Measurements from ENCODE around the gene ACAN. TPM values are rescaled to one million over a fixed set of nuclear protein-coding genes. Genes with fewer than 3 reads are reported as not detected.

The ACAN gene
- total and polyA plus RNA-seq, 10 of the 15 experiments (the other 5 are each of a cell fraction or from before 2014, with no cell fraction given): not detected

- H3K4me2 ChIP-seq (ENCODE audit: control insufficient read depth, insufficient read depth): peak overlapping the region; percentile 14
- SMC1A ChIA-PET (ENCODE audit: uncharacterized antibody, unreplicated experiment): no interaction called here
- H3K27ac ChIP-seq (ENCODE audit: control insufficient read depth, insufficient read depth): no peak overlapping the region
- RAD21 ChIA-PET (ENCODE audit: unreplicated experiment): interaction anchor here (1.0 kb wide), 1 partner anchor 16 kb away, joined by 3 read pairs; no protein-coding TSS in a partner anchor
- TF ChIP-seq CHD1 (IDR thresholded peaks at IDR 0.05; ENCODE audit: low read depth, low read length) (no peak), IRF4 (IDR thresholded peaks at IDR 0.05; ENCODE audit: low read depth, low read length) (no peak), SREBF1 (IDR thresholded peaks at IDR 0.05; ENCODE audit: low read length) (no peak), BHLHE40 (IDR thresholded peaks at IDR 0.05; ENCODE audit: borderline replicate concordance in 1 of 2, low read depth in 2 of 2, low read length in 1 of 2) (peak in 1 of 2 experiments; percentile 61; a peak in 1 of 4 replicates), SMC3 (IDR thresholded peaks at IDR 0.05; ENCODE audit: borderline replicate concordance, low read length) (peak; percentile 42), SMARCA5 (IDR thresholded peaks at IDR 0.05) (peak; percentile 56; the same call in 1 of the 2 replicates), RAD21 (IDR thresholded peaks at IDR 0.05; ENCODE audit: insufficient read depth, low read depth, low read length) (peak; percentile 48)
- TF ChIP-seq, protein P1, sequence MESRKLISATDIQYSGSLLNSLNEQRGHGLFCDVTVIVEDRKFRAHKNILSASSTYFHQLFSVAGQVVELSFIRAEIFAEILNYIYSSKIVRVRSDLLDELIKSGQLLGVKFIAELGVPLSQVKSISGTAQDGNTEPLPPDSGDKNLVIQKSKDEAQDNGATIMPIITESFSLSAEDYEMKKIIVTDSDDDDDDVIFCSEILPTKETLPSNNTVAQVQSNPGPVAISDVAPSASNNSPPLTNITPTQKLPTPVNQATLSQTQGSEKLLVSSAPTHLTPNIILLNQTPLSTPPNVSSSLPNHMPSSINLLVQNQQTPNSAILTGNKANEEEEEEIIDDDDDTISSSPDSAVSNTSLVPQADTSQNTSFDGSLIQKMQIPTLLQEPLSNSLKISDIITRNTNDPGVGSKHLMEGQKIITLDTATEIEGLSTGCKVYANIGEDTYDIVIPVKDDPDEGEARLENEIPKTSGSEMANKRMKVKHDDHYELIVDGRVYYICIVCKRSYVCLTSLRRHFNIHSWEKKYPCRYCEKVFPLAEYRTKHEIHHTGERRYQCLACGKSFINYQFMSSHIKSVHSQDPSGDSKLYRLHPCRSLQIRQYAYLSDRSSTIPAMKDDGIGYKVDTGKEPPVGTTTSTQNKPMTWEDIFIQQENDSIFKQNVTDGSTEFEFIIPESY (IDR thresholded peaks at IDR 0.05): 0 out of 2 replicates have a peak, but pooled peaks have one; percentile 32
- TF ChIP-seq, protein P2, sequence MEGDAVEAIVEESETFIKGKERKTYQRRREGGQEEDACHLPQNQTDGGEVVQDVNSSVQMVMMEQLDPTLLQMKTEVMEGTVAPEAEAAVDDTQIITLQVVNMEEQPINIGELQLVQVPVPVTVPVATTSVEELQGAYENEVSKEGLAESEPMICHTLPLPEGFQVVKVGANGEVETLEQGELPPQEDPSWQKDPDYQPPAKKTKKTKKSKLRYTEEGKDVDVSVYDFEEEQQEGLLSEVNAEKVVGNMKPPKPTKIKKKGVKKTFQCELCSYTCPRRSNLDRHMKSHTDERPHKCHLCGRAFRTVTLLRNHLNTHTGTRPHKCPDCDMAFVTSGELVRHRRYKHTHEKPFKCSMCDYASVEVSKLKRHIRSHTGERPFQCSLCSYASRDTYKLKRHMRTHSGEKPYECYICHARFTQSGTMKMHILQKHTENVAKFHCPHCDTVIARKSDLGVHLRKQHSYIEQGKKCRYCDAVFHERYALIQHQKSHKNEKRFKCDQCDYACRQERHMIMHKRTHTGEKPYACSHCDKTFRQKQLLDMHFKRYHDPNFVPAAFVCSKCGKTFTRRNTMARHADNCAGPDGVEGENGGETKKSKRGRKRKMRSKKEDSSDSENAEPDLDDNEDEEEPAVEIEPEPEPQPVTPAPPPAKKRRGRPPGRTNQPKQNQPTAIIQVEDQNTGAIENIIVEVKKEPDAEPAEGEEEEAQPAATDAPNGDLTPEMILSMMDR (IDR thresholded peaks at IDR 0.05 in 2 of 3, conservative IDR thresholded peaks at IDR 0.05 in 1 of 3; ENCODE audit: control insufficient read depth in 2 of 3, extremely low read depth in 1 of 3, insufficient read depth in 1 of 3, low read depth in 3 of 3, low read length in 3 of 3): peak; percentile 73 to 92 (median 82)
- intact Hi-C loops (cut with micrococcal nuclease; ENCODE audit: unreplicated experiment): loop anchor here (1.0 to 2.0 kb wide), 4 partner anchors 122 to 282 kb away; no protein-coding TSS in a partner anchor
- H3K9ac ChIP-seq (ENCODE audit: control insufficient read depth, insufficient read depth, low read length): no peak overlapping the region
- H2AFZ ChIP-seq (ENCODE audit: control insufficient read depth, low read depth, low read length): 0 out of 2 replicates have a peak overlapping the region, but pooled peaks have one; percentile 8
- peak overlapping the region; percentile 38; the same call in 1 of the 2 replicates for H3K4me3 ChIP-seq
- H3K9me3 ChIP-seq (replicated peaks; ENCODE audit: control insufficient read depth, insufficient read depth, low read length): no peaks in the 10 kb centered on the region
- no peaks in the 10 kb centered on the region for H4K20me1 ChIP-seq (ENCODE audit: control insufficient read depth, insufficient read depth)
- in situ Hi-C loops (cut with MboI): no loop called here
- no peak for FAIRE-seq
- peaks cover 3% of the 10 kb centered on the region for H3K4me1 ChIP-seq (ENCODE audit: control insufficient read depth, insufficient read depth, low read length)
- H3K79me2 ChIP-seq (ENCODE audit: control insufficient read depth, insufficient read depth, low read length): no peaks in the 10 kb centered on the region
- WGBS (ENCODE audit: insufficient coverage, insufficient replicate concordance, low lambda C conversion rate, missing lambda C conversion rate): 9% methylated on average over 23 of the region's 23 CpGs
- POLR2A ChIA-PET: no interaction called here
- DNase-seq (ENCODE audit: low read depth, low spot score): no peak
- H3K36me3 ChIP-seq (ENCODE audit: control insufficient read depth in 2 of 2, insufficient read depth in 2 of 2, low read length in 1 of 2): no peaks in the 10 kb centered on the region
- BruUV-seq (replicated peaks): no TSS peak
- peaks cover 0 to 5% of the 10 kb centered on the region in 2 experiments; a peak in 2 of 4 replicates for H3K27me3 ChIP-seq (replicated peaks in 1 of 2; ENCODE audit: control insufficient read depth in 2 of 2, insufficient read depth in 2 of 2, low read length in 1 of 2)
- peak; percentile 75 for ATAC-seq
- CTCF ChIA-PET: interaction anchor here (0.7 to 2.9 kb wide), 4 partner anchors 11 to 209 kb away, joined by 3 to 18 read pairs (median 6); no protein-coding TSS in a partner anchor
Observed at GRCh38 chr15:88894348-88894818, 91.1 kb downstream of the ACAN start.

Measured in GM12878 (cell line).